Osteocyte (in vitro differentiated cells): Measurements from ENCODE around the gene NFIX. TPM values are rescaled to one million over a fixed set of nuclear protein-coding genes. Genes with fewer than 3 reads are reported as not detected.
A peak's percentile ranks its signal among the peaks of the same experiment; 100 is the strongest.

ENCODE experiments used
- DNase-seq: peaks from one replicate; pipeline ENCODE4 v3.0.0; 2021; ENCODE audit warnings: mixed read lengths; ENCODE audit not compliant: unreplicated experiment; ENCODE audit errors: extremely low spot score
- H3K27ac Mint-ChIP-seq: one replicate; pipeline ENCODE4 v1.8.0; 2021; ENCODE audit warnings: mild to moderate bottlenecking, mixed read lengths; ENCODE audit not compliant: unreplicated experiment
- H3K27me3 Mint-ChIP-seq: one replicate; pipeline ENCODE4 v1.8.0; 2021; ENCODE audit warnings: mixed read lengths; ENCODE audit not compliant: unreplicated experiment
- H3K36me3 Mint-ChIP-seq: one replicate; pipeline ENCODE4 v1.8.0; 2021; ENCODE audit warnings: mixed read lengths; ENCODE audit not compliant: unreplicated experiment
- H3K4me1 Mint-ChIP-seq: one replicate; pipeline ENCODE4 v1.8.0; 2021; ENCODE audit warnings: mixed read lengths; ENCODE audit not compliant: unreplicated experiment
- H3K4me3 Mint-ChIP-seq: one replicate; pipeline ENCODE4 v1.8.0; 2021; ENCODE audit warnings: mild to moderate bottlenecking, moderate library complexity, mixed read lengths; ENCODE audit not compliant: unreplicated experiment
- H3K9me3 Mint-ChIP-seq: one replicate; pipeline ENCODE4 v1.8.0; 2021; ENCODE audit warnings: mixed read lengths; ENCODE audit not compliant: unreplicated experiment
- total RNA-seq: library from RNA; stranded (reverse); gene quantifications from 2 replicates; pipeline ENCODE4 v1.2.1, GENCODE V29; 2021
- TF ChIP-seq, protein P1 (sequence below): fragments of 200-600 bp; sonication (generic); IDR thresholded peaks from 2 replicates; pipeline ENCODE4 v1.5.0; 2021; ENCODE audit warnings: antibody characterized with exemption, mild to moderate bottlenecking, moderate library complexity

Gene NFIX
- total RNA-seq, 1 donor from 2014 or later = 87.0 TPM

DNA sequence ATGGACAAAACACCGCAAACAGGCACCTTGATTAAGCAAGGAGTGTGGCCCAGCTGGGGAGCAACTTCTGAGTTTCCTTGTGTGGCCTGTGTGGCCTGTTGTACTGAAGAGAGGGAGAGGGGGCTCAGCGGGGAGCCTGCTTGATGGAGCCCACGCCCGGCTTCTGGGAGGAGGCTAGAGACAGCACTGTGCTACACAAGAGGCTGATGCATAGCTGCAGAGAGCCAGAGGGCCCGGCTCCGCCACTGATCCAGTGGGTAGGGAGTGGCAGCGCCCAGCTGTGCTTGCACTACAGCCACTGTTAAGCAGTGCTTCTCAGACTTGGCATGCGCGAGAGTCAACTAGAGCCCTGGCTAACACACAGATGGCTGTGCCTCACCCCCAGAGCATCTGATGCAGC lies 88.4 kb downstream of the NFIX start:
- H3K4me1 Mint-ChIP-seq = peaks cover 55% of the 10 kb centered on the region
- no peak overlapping the region for H3K4me3 Mint-ChIP-seq
- peaks cover 8% of the 10 kb centered on the region for H3K27me3 Mint-ChIP-seq

DNA sequence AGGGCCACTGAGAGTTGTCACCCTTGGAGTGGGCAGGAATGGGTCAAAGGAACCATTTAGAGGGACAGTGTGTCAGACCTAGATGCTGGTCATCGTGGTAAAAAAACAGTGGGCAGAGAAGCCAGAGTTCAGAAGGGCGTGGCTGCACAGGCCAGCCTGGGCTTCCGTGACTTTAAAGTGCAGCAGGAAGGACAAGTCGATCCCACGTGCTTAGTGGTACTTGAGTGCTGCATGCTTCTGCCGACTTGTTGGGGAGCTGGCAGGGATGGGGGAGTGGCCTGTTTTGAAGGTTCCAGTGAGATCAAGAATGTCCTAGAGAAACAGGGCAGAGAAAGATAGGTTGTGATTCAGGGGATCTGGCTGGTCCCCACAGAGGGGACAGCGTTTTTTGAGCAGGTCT lies 90.4 kb downstream of the NFIX start:
- Mint-ChIP-seq H3K9me3 (no peaks in the 10 kb centered on the region), H3K4me3 (no peak overlapping the region), H3K27ac (no peak overlapping the region), H3K36me3 (peaks cover 23% of the 10 kb centered on the region), H3K4me1 (peaks cover 48% of the 10 kb centered on the region), H3K27me3 (peaks cover 8% of the 10 kb centered on the region)
- TF ChIP-seq, protein P1, sequence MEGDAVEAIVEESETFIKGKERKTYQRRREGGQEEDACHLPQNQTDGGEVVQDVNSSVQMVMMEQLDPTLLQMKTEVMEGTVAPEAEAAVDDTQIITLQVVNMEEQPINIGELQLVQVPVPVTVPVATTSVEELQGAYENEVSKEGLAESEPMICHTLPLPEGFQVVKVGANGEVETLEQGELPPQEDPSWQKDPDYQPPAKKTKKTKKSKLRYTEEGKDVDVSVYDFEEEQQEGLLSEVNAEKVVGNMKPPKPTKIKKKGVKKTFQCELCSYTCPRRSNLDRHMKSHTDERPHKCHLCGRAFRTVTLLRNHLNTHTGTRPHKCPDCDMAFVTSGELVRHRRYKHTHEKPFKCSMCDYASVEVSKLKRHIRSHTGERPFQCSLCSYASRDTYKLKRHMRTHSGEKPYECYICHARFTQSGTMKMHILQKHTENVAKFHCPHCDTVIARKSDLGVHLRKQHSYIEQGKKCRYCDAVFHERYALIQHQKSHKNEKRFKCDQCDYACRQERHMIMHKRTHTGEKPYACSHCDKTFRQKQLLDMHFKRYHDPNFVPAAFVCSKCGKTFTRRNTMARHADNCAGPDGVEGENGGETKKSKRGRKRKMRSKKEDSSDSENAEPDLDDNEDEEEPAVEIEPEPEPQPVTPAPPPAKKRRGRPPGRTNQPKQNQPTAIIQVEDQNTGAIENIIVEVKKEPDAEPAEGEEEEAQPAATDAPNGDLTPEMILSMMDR = no peak
- DNase-seq = no peak

More for the DNA sequence above, 88.4 kb downstream of the NFIX start:
- peaks cover 24% of the 10 kb centered on the region for H3K36me3 Mint-ChIP-seq
- no peaks in the 10 kb centered on the region for H3K9me3 Mint-ChIP-seq
- no peak for DNase-seq
- H3K27ac Mint-ChIP-seq = peak overlapping the region; percentile 80
- TF ChIP-seq, protein P1 = no peak

DNA sequence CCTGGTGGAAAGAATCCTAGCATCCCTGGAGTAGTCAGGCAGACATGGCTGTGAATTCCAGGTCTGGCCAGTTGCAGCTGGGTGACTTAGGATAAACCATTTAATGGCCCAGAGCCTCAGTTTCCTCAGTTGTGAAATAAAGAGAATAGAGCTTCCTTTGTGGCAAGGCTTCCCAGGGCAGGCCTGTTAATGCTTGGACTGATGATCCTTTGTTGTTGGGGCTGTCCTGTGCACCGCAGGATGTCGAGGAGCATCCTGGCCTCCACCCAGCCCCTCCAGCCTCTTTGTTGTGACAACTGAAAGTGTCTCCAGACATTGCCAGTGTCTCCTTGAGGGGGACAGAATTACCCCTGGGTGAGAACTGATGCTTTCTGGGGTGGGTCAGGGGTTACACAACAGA lies 91.1 kb downstream of the NFIX start:
- TF ChIP-seq, protein P1 = no peak
- Mint-ChIP-seq H3K4me1 (peaks cover 54% of the 10 kb centered on the region), H3K4me3 (no peak overlapping the region), H3K27me3 (peaks cover 8% of the 10 kb centered on the region), H3K36me3 (peaks cover 23% of the 10 kb centered on the region), H3K27ac (no peak overlapping the region), H3K9me3 (no peaks in the 10 kb centered on the region)
- DNase-seq = no peak

DNA sequence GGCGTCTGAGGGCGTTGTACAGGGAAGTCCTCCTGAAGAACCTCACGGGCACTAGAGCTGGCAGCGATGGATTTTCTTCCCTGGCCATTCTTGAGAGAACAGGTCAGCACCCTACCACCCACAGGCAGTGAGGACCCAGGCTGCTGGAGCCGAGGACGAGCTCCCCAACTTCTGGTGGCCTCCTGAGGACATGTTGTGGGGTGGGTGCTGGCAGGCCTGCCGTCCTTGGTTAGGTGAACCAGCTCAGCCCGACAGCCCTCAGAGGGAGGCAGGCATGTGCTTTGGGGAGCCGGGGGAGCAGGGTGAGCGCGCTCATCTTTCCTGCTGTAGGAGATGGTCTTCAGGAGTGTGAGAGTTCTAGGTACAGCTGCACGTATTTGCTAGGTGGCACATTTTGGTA lies 92.0 kb downstream of the NFIX start:
- no peaks in the 10 kb centered on the region for H3K9me3 Mint-ChIP-seq
- no peak overlapping the region for H3K4me3 Mint-ChIP-seq
- H3K4me1 Mint-ChIP-seq = peaks cover 55% of the 10 kb centered on the region
- H3K36me3 Mint-ChIP-seq = peaks cover 20% of the 10 kb centered on the region
- no peak overlapping the region for H3K27ac Mint-ChIP-seq
- no peak for DNase-seq
- H3K27me3 Mint-ChIP-seq = peaks cover 8% of the 10 kb centered on the region
- TF ChIP-seq, protein P1 = no peak

DNA sequence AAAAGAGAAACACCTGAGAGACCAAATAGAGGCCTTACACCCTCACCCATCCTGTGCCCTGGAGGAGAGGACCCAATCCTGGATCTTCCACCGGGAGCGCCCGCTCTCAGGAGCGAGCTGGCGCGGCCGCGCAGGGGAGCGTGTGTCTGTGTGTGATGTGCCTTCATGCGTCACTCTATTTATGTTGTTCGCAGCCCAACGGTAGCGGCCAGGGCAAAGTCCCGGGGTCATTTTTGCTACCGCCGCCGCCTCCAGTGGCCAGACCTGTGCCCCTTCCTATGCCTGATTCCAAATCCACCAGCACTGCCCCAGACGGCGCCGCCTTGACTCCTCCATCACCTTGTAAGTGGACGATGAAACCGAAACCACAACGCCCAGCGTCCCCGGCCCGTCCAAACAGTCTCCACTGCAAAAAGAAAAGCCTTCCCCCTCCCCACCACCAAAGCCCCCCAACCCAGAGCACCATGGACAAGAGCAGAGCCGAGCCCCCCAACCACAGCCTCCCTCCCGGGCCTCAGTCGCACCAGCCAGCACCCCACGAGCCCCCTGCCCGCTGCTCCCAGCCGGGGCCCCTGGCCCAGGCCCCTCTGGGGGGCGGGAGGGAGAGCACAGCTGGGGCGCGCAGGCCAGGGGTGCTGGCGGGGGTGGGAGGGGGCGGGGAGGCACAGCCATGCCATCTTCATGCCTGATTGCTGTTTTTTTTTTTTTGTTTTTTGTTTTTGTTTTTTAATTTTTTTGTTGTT lies 92.7 kb downstream of the NFIX start:
- no peaks in the 10 kb centered on the region for H3K9me3 Mint-ChIP-seq
- peaks cover 52% of the 10 kb centered on the region for H3K4me1 Mint-ChIP-seq
- no peak for DNase-seq
- H3K27me3 Mint-ChIP-seq = peaks cover 8% of the 10 kb centered on the region
- TF ChIP-seq, protein P1 = no peak
- H3K27ac Mint-ChIP-seq = no peak overlapping the region
- H3K4me3 Mint-ChIP-seq = no peak overlapping the region
- peaks cover 20% of the 10 kb centered on the region for H3K36me3 Mint-ChIP-seq
